K562 (cell line): ENCODE results near the gene FAM50A. TPM values are rescaled to one million over a fixed set of nuclear protein-coding genes. Genes with fewer than 3 reads are reported as not detected.

ENCODE experiments used
- ATAC-seq: fragments of 200-7000 bp; cut with Tn5 transposase; 3 replicates; pipeline ENCODE4 v1.9.1; 2020; ENCODE audit warnings: moderate library complexity
- BruUV-seq: library from RNA; stranded (reverse); fragments of 400-500 nt; replicated peaks from 2 replicates; lab custom pipeline; 2021; lab: Mats Ljungman, UMichigan
- CTCF ChIA-PET: fragments of 300-600 bp; formaldehyde crosslinking; extraction: SDS; loops from one replicate; lab custom pipeline; 2021; ENCODE audit warnings: low intra/inter-chr PET ratio; lab: Yijun Ruan, JAX
- POLR2A ChIA-PET: fragments of 300-600, 350-650 bp; sonication (Branson Sonifier 250); formaldehyde crosslinking; extraction: SDS; loops from one replicate; lab custom pipeline; 2021; ENCODE audit warnings: antibody characterized with exemption, inconsistent platforms; lab: Yijun Ruan, JAX
- DNase-seq, 4 experiments: peaks; one replicate each; pipeline versions ENCODE4 v3.0.0 to v3.0.0-alpha.2; 2011 to 2018; ENCODE audit warnings: low spot score in 3 of 4, mixed read lengths in 3 of 4; ENCODE audit errors: extremely low read depth in 1 of 4
- FAIRE-seq: peaks from 2 replicates; lab custom pipeline; 2011; peaks lifted over from hg19 to GRCh38; lab: Jason Lieb, UNC
- H2AFZ ChIP-seq: 2 replicates; pipeline ENCODE4 v1.6.0; 2011; ENCODE audit warnings: low read depth, low read length, control low read depth, inconsistent platforms
- H3K27ac ChIP-seq: fragments of 200-600 bp; 3 replicates; pipeline ENCODE4 v1.8.0; 2011; ENCODE audit warnings: low read depth, mild to moderate bottlenecking, control low read depth, inconsistent platforms, low read length, moderate library complexity, mixed read lengths; ENCODE audit errors: extremely low read depth
- H3K27me3 ChIP-seq, 2 experiments: fragments of 300-600 bp in 1 of 2; 2 replicates in 1 of 2; 3 replicates in 1 of 2; pipeline versions ENCODE4 v1.6.0 to v1.8.0; 2011; ENCODE audit warnings: inconsistent platforms in 2 of 2, low read length in 2 of 2, mild to moderate bottlenecking in 1 of 2, mixed read lengths in 1 of 2, moderate library complexity in 1 of 2; ENCODE audit not compliant: control insufficient read depth in 2 of 2, insufficient read depth in 2 of 2
- H3K36me3 ChIP-seq: fragments of 300-600 bp; 3 replicates; pipeline ENCODE4 v1.8.0; 2011; ENCODE audit warnings: mild to moderate bottlenecking, low read length, inconsistent platforms; ENCODE audit not compliant: control insufficient read depth, insufficient read depth
- H3K4me1 ChIP-seq, 2 experiments: fragments of 200-600 bp in 1 of 2; replicated peaks in 1 of 2; 2 replicates in 1 of 2; 3 replicates in 1 of 2; pipeline versions ENCODE4 v1.5.1 to v1.8.0; 2011; ENCODE audit warnings: inconsistent platforms in 2 of 2, low read length in 2 of 2, mild to moderate bottlenecking in 1 of 2, mixed read lengths in 1 of 2, moderate library complexity in 1 of 2; ENCODE audit not compliant: control insufficient read depth in 2 of 2, insufficient read depth in 2 of 2
- H3K4me2 ChIP-seq: 2 replicates; pipeline ENCODE4 v1.6.1; 2011; ENCODE audit warnings: low read length, control low read depth, inconsistent platforms, mixed read lengths; ENCODE audit not compliant: insufficient read depth
- H3K4me3 ChIP-seq: fragments of 200-600 bp; sonication (generic), shearing (Covaris generic); 2 replicates; pipeline ENCODE4 v1.5.1; 2016; ENCODE audit warnings: control low read depth, inconsistent platforms
- H3K79me2 ChIP-seq: fragments of 200-600 bp; 3 replicates; pipeline ENCODE4 v1.8.0; 2011; ENCODE audit warnings: low read length, inconsistent platforms; ENCODE audit not compliant: control insufficient read depth, insufficient read depth
- H3K9ac ChIP-seq, 2 experiments: 2 replicates each; pipeline versions ENCODE4 v1.6.0 to v1.6.1; 2011; ENCODE audit warnings: low read depth in 2 of 2, low read length in 2 of 2, control low read depth in 1 of 2, inconsistent platforms in 1 of 2, mild to moderate bottlenecking in 1 of 2, mixed read lengths in 1 of 2; ENCODE audit not compliant: insufficient read depth in 1 of 2
- H3K9me1 ChIP-seq: one replicate; pipeline ENCODE4 v1.6.0; 2011; ENCODE audit warnings: inconsistent platforms, mild to moderate bottlenecking, low read length, moderate library complexity; ENCODE audit not compliant: control insufficient read depth, insufficient read depth
- H3K9me3 ChIP-seq: replicated peaks from 2 replicates; pipeline ENCODE4 v1.5.1; 2011; ENCODE audit warnings: low read depth, low read length, inconsistent platforms; ENCODE audit not compliant: control insufficient read depth, insufficient read depth
- H4K20me1 ChIP-seq: replicated peaks from 2 replicates; pipeline ENCODE4 v1.6.1; 2011; ENCODE audit warnings: low read length, inconsistent platforms, mixed read lengths; ENCODE audit not compliant: control insufficient read depth, insufficient read depth
- ZKSCAN3 ChIP-seq: fragments of 250-450 bp; sonication (Bioruptor Pico); IDR thresholded peaks from 2 replicates; pipeline ENCODE4 v1.4.0; 2020
- WGBS: fragments of 100-300 bp; shearing (Covaris generic); methylation state at CpG from one replicate; pipeline ENCODE4 v1.1.6; 2016; ENCODE audit warnings: low coverage, mixed read lengths; ENCODE audit not compliant: insufficient coverage; ENCODE audit errors: missing lambda C conversion rate; 5-methylcytosine and 5-hydroxymethylcytosine counted together
- in situ Hi-C: fragments of 300-500 bp; cut with MboI; formaldehyde crosslinking; loops from 4 replicates; pipeline ENCODE4 v1.15.0; 2018; ENCODE audit warnings: inconsistent platforms, mixed read lengths
- intact Hi-C: fragments of 100-400 bp; cut with micrococcal nuclease; formaldehyde crosslinking; loops from 2 replicates; pipeline ENCODE4 v1.14.2; 2022
- polyA plus RNA-seq, 8 experiments: library from polyadenylated mRNA; depleted of rRNA in 4 of 8; stranded (reverse) in 5 of 8; unstranded in 3 of 8; fragments of >200 nt; fragmentation: Nextera tagmentation in 2 of 8; fragmentation: Illumina TruSeq in 1 of 8; extraction: Ambion mirVana in 2 of 8; extraction: Trizol in 1 of 8; gene quantifications; 2 replicates each; pipeline versions ENCODE4 v1.2.1 to v1.2.3, GENCODE V29; 2011 to 2014; ENCODE audit warnings: inconsistent platforms in 1 of 8, missing spikeins in 1 of 8
- total RNA-seq, 7 experiments: library from RNA; depleted of rRNA in 6 of 7; stranded (reverse); fragments of >200 nt in 6 of 7; fragmentation: Illumina TruSeq in 2 of 7; extraction: Trizol in 2 of 7; gene quantifications; 2 replicates each; pipeline versions ENCODE4 v1.2.1 to v1.2.3, GENCODE V29; 2011 to 2021; ENCODE audit warnings: low replicate concordance in 1 of 7
- TF ChIP-seq, protein P1 (sequence below), 2 experiments: fragments of 450-650 bp in 1 of 2; sonication (generic) in 1 of 2; formaldehyde crosslinking in 1 of 2; IDR thresholded peaks in 1 of 2; conservative IDR thresholded peaks in 1 of 2; 2 replicates each; pipeline versions ENCODE4 v1.6.1 to v1.8.1; 2016 to 2023; ENCODE audit warnings: mild to moderate bottlenecking in 2 of 2, moderate library complexity in 2 of 2, inconsistent platforms in 1 of 2, missing genetic modification reagents in 1 of 2

The FAM50A gene
- total and polyA plus RNA-seq, 9 of the 15 experiments (the other 6 are each of a cell fraction or from before 2014, with no cell fraction given) = 4.4 to 114 (median 67.3) TPM

DNA sequence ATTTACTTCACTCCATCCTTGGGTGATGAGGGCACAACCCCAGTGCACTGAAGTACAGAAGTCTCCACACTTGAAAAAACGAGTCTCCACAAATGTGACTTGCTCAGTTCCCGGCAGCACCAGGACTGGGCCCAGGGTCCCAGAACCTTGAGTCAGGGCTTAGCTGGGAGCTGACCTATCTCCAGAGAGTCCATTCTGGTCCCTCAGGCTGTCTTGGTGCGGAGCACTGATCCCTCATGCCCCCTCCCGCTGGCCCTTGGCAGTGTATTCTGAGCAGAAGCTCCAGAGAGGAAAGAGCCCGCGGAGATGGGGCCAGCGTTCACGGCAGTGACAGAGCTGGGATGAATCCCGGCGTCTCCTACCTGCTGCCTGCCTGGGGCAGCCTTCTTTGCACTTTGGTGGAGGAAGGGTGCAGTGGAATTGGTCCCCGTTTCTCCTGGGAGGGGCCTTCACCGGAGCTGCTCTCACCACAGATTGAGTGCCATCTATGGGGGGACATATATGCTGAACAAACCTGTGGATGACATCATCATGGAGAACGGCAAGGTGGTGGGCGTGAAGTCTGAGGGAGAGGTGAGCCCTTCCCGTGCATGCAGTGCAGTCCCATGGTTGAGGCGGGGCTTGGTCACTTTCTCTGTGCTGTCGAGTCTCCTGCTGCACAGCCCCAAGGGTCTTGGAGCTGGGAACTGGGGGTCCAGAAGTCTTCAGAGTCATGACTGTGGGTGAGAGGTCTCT lies 3.2 kb upstream of the FAM50A start:
- intact Hi-C loops (no loop called here), in situ Hi-C loops (no loop called here)
- H3K79me2 ChIP-seq = peaks cover 39% of the 10 kb centered on the region
- ATAC-seq = no peak
- POLR2A ChIA-PET = interaction anchor here (0.6 to 1.6 kb wide), 3 partner anchors 12 to 706 kb away, joined by 3 to 5 read pairs (median 4); no protein-coding TSS in a partner anchor
- H3K4me2 ChIP-seq = no peak overlapping the region
- H3K9me3 ChIP-seq = no peaks in the 10 kb centered on the region
- H3K27ac ChIP-seq = no peak overlapping the region
- TF ChIP-seq, protein P1, sequence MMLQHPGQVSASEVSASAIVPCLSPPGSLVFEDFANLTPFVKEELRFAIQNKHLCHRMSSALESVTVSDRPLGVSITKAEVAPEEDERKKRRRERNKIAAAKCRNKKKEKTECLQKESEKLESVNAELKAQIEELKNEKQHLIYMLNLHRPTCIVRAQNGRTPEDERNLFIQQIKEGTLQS (IDR thresholded peaks at IDR 0.05) = peak; percentile 46; the same call in 1 of the 2 replicates
- TF ChIP-seq, protein P1 (CRISPR knock-in tag; conservative IDR thresholded peaks at IDR 0.05) = no peak
- TF ChIP-seq ZKSCAN3 = no peak
- TF ChIP-seq, all 486 proteins: peak for 1
- no peaks in the 10 kb centered on the region for H3K27me3 ChIP-seq
- no peak overlapping the region for H3K9ac ChIP-seq
- H2AFZ ChIP-seq = no peak overlapping the region
- H3K4me1 ChIP-seq = peaks cover 11 to 53% of the 10 kb centered on the region in 2 experiments; a peak in 4 of 5 replicates
- DNase-seq = no peak
- 85% methylated on average over 9 of the region's 17 CpGs for WGBS
- peaks cover 51% of the 10 kb centered on the region; the same call in 2 of the 3 replicates for H3K36me3 ChIP-seq
- no peak for FAIRE-seq
- no TSS peak for BruUV-seq
- CTCF ChIA-PET = no interaction called here
- no peak overlapping the region for H3K4me3 ChIP-seq
- peaks cover 3% of the 10 kb centered on the region for H3K9me1 ChIP-seq
- peaks cover 5% of the 10 kb centered on the region; the same call in 1 of the 2 replicates for H4K20me1 ChIP-seq
